HepG2 (cell line): ENCODE results near the gene PRKAR1B. TPM values are rescaled to one million over a fixed set of nuclear protein-coding genes. Genes with fewer than 3 reads are reported as not detected.

Experiments used
- CREM ChIP-seq, 2 experiments: sonication (generic) in 1 of 2; formaldehyde crosslinking in 1 of 2; IDR thresholded peaks; 2 replicates each; pipeline versions ENCODE4 v1.4.0 to v1.6.1; 2016 to 2020; ENCODE audit warnings: antibody characterized with exemption in 1 of 2, mild to moderate bottlenecking in 1 of 2, missing genetic modification reagents in 1 of 2
- MXI1 ChIP-seq: IDR thresholded peaks from 3 replicates; pipeline ENCODE4 v1.6.1; 2012; ENCODE audit warnings: low read depth, low read length, inconsistent platforms, borderline replicate concordance
- TEAD3 ChIP-seq: optimal IDR thresholded peaks from 2 replicates; pipeline ENCODE3; 2016; ENCODE audit warnings: borderline replicate concordance
- ZBTB42 ChIP-seq: sonication (generic); formaldehyde crosslinking; IDR thresholded peaks from 2 replicates; pipeline ENCODE4 v1.5.0; 2020; ENCODE audit warnings: mild to moderate bottlenecking, missing genetic modification reagents
- ZNF124 ChIP-seq: sonication (generic); formaldehyde crosslinking; IDR thresholded peaks from 2 replicates; pipeline ENCODE4 v1.4.0; 2020; ENCODE audit warnings: missing genetic modification reagents
- ZNF746 ChIP-seq: sonication (generic); formaldehyde crosslinking; IDR thresholded peaks from 2 replicates; pipeline ENCODE4 v1.8.0; 2022; ENCODE audit warnings: mild to moderate bottlenecking, missing genetic modification reagents
- polyA plus RNA-seq, 8 experiments: library from polyadenylated mRNA; depleted of rRNA in 3 of 8; stranded (reverse) in 7 of 8; unstranded in 1 of 8; fragments of >200 nt; fragmentation: Illumina TruSeq in 4 of 8; extraction: Trizol in 4 of 8; gene quantifications; 2 replicates each; pipeline versions ENCODE4 v1.2.1 to v1.2.3, GENCODE V29; 2011 to 2016; ENCODE audit warnings: low read depth in 4 of 8, missing spikeins in 1 of 8, mixed read lengths in 1 of 8; ENCODE audit not compliant: insufficient read depth in 1 of 8
- total RNA-seq, 5 experiments: library from RNA; depleted of rRNA; stranded (reverse); fragments of >200 nt; fragmentation: Illumina TruSeq; extraction: Trizol; gene quantifications; 2 replicates each; pipeline ENCODE4 v1.2.3, GENCODE V29; 2016; ENCODE audit warnings: low read depth in 1 of 5
- TF ChIP-seq, protein P1 (sequence below): sonication (generic); formaldehyde crosslinking; IDR thresholded peaks from one replicate; pipeline ENCODE4 v1.5.1; 2020; ENCODE audit warnings: mild to moderate bottlenecking, missing genetic modification reagents; ENCODE audit errors: not compliant biosample characterization
- TF ChIP-seq, protein P2 (sequence below): sonication (generic); formaldehyde crosslinking; IDR thresholded peaks from 2 replicates; pipeline ENCODE4 v1.8.1; 2023; ENCODE audit warnings: mild to moderate bottlenecking, missing genetic modification reagents
- TF ChIP-seq, protein P3 (sequence below): sonication (generic); formaldehyde crosslinking; IDR thresholded peaks from 2 replicates; pipeline ENCODE4 v1.4.0; 2020; ENCODE audit warnings: mild to moderate bottlenecking, missing genetic modification reagents
- TF ChIP-seq, protein P4 (sequence below): sonication (generic); formaldehyde crosslinking; IDR thresholded peaks from 2 replicates; pipeline ENCODE4 v1.8.0; 2022; ENCODE audit warnings: mild to moderate bottlenecking, missing genetic modification reagents, borderline replicate concordance
- TF ChIP-seq, protein P5 (sequence below): sonication (generic); formaldehyde crosslinking; IDR thresholded peaks from 2 replicates; pipeline ENCODE4 v1.4.0; 2020; ENCODE audit warnings: missing genetic modification reagents
- TF ChIP-seq, protein P6 (sequence below): IDR thresholded peaks from 2 replicates; pipeline ENCODE4 v1.6.1; 2016; ENCODE audit warnings: missing genetic modification reagents, missing compliant biosample characterization

PRKAR1B gene
- total and polyA plus RNA-seq, 2 of the 13 experiments (the other 11 are each of a cell fraction or from before 2014, with no cell fraction given) = 7.9 to 28.2 TPM

DNA sequence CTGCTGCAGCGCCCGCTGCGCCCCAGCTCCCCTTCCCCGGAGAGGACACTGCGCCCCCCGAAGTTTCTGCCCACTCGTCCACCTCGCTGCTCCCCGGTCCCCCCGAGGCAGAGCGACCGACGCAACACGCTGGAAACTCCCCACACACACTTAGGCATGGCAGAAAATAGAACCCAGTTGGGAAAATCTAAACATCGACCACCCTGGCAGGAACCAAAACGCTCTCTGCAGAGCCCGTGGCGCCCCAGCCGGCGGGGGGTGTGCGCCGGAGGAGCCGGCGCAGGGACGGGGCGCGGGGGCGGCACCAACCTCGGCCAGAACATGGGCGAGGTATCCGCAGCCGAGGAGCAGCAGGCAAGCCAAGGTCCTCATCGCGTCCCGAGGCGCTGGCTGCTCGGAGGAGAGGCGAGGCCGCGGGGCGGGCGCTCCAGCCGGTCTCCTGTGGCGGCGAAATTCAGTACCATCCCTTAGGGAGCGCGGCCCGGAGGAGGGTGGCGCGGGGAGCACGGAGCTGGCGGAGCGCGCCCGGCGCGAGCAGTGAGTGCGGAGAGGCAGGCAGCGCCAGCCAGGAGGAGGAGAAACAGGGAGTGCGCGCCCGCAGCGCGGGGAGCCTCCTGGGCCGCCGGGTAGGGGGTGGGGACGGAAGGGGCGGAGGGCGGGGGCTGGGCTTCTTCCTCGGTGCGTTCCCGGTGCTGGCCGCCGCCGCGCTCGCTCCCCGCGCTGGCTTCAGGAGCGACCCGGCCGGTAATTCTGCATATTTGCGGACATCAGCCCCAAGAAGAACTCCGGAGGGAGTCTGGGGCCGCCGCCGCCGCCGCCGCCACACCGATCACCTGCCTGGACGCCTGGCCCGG lies 208.2 kb downstream of the PRKAR1B start (continued):
- TF ChIP-seq, protein P1, sequence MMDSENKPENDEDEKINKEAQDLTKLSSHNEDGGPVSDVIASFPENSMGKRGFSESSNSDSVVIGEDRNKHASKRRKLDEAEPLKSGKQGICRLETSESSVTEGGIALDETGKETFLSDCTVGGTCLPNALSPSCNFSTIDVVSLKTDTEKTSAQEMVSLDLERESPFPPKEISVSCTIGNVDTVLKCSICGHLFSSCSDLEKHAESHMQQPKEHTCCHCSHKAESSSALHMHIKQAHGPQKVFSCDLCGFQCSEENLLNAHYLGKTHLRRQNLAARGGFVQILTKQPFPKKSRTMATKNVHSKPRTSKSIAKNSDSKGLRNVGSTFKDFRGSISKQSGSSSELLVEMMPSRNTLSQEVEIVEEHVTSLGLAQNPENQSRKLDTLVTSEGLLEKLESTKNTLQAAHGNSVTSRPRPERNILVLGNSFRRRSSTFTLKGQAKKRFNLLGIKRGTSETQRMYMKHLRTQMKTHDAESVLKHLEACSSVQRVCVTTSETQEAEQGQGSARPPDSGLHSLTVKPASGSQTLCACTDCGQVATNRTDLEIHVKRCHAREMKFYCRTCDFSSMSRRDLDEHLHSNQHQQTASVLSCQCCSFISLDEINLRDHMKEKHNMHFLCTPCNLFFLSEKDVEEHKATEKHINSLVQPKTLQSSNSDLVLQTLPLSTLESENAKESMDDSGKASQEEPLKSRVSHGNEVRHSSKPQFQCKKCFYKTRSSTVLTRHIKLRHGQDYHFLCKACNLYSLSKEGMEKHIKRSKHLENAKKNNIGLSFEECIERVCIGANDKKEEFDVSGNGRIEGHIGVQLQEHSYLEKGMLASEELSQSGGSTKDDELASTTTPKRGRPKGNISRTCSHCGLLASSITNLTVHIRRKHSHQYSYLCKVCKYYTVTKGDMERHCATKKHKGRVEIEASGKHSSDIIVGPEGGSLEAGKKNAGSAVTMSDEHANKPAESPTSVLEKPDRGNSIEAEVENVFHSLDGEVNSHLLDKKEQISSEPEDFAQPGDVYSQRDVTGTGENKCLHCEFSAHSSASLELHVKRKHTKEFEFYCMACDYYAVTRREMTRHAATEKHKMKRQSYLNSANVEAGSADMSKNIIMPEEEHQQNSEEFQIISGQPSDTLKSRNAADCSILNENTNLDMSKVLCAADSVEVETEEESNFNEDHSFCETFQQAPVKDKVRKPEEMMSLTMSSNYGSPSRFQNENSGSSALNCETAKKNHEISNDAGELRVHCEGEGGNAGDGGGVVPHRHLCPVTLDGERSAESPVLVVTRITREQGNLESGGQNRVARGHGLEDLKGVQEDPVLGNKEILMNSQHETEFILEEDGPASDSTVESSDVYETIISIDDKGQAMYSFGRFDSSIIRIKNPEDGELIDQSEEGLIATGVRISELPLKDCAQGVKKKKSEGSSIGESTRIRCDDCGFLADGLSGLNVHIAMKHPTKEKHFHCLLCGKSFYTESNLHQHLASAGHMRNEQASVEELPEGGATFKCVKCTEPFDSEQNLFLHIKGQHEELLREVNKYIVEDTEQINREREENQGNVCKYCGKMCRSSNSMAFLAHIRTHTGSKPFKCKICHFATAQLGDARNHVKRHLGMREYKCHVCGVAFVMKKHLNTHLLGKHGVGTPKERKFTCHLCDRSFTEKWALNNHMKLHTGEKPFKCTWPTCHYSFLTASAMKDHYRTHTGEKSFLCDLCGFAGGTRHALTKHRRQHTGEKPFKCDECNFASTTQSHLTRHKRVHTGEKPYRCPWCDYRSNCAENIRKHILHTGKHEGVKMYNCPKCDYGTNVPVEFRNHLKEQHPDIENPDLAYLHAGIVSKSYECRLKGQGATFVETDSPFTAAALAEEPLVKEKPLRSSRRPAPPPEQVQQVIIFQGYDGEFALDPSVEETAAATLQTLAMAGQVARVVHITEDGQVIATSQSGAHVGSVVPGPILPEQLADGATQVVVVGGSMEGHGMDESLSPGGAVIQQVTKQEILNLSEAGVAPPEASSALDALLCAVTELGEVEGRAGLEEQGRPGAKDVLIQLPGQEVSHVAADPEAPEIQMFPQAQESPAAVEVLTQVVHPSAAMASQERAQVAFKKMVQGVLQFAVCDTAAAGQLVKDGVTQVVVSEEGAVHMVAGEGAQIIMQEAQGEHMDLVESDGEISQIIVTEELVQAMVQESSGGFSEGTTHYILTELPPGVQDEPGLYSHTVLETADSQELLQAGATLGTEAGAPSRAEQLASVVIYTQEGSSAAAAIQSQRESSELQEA = no peak
- TF ChIP-seq, protein P2, sequence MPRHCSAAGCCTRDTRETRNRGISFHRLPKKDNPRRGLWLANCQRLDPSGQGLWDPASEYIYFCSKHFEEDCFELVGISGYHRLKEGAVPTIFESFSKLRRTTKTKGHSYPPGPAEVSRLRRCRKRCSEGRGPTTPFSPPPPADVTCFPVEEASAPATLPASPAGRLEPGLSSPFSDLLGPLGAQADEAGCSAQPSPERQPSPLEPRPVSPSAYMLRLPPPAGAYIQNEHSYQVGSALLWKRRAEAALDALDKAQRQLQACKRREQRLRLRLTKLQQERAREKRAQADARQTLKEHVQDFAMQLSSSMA = no peak
- TF ChIP-seq TEAD3 (CRISPR knock-in tag) = no peak
- TF ChIP-seq, protein P3, sequence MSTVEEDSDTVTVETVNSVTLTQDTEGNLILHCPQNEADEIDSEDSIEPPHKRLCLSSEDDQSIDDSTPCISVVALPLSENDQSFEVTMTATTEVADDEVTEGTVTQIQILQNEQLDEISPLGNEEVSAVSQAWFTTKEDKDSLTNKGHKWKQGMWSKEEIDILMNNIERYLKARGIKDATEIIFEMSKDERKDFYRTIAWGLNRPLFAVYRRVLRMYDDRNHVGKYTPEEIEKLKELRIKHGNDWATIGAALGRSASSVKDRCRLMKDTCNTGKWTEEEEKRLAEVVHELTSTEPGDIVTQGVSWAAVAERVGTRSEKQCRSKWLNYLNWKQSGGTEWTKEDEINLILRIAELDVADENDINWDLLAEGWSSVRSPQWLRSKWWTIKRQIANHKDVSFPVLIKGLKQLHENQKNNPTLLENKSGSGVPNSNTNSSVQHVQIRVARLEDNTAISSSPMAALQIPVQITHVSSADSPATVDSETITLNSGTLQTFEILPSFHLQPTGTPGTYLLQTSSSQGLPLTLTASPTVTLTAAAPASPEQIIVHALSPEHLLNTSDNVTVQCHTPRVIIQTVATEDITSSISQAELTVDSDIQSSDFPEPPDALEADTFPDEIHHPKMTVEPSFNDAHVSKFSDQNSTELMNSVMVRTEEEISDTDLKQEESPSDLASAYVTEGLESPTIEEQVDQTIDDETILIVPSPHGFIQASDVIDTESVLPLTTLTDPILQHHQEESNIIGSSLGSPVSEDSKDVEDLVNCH = no peak
- TF ChIP-seq ZNF746 (CRISPR knock-in tag) = no peak
- TF ChIP-seq, protein P4, sequence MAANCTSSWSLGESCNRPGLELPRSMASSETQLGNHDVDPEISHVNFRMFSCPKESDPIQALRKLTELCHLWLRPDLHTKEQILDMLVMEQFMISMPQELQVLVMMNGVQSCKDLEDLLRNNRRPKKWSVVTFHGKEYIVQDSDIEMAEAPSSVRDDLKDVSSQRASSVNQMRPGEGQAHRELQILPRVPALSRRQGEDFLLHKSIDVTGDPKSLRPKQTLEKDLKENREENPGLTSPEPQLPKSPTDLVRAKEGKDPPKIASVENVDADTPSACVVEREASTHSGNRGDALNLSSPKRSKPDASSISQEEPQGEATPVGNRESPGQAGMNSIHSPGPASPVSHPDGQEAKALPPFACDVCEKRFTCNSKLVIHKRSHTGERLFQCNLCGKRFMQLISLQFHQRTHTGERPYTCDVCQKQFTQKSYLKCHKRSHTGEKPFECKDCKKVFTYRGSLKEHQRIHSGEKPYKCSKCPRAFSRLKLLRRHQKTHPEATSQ (CRISPR knock-in tag) = no peak
- TF ChIP-seq CREM (IDR thresholded peaks at IDR 0.05) = no peak
- no peak for TF ChIP-seq CREM (CRISPR knock-in tag; IDR thresholded peaks at IDR 0.05)
- no peak for TF ChIP-seq ZBTB42 (CRISPR knock-in tag)
- no peak for TF ChIP-seq ZNF124 (CRISPR knock-in tag)
- TF ChIP-seq, protein P5, sequence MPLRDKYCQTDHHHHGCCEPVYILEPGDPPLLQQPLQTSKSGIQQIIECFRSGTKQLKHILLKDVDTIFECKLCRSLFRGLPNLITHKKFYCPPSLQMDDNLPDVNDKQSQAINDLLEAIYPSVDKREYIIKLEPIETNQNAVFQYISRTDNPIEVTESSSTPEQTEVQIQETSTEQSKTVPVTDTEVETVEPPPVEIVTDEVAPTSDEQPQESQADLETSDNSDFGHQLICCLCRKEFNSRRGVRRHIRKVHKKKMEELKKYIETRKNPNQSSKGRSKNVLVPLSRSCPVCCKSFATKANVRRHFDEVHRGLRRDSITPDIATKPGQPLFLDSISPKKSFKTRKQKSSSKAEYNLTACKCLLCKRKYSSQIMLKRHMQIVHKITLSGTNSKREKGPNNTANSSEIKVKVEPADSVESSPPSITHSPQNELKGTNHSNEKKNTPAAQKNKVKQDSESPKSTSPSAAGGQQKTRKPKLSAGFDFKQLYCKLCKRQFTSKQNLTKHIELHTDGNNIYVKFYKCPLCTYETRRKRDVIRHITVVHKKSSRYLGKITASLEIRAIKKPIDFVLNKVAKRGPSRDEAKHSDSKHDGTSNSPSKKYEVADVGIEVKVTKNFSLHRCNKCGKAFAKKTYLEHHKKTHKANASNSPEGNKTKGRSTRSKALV = peak; percentile 98
- TF ChIP-seq, protein P6, sequence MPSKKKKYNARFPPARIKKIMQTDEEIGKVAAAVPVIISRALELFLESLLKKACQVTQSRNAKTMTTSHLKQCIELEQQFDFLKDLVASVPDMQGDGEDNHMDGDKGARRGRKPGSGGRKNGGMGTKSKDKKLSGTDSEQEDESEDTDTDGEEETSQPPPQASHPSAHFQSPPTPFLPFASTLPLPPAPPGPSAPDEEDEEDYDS (CRISPR knock-in tag) = no peak
- TF ChIP-seq MXI1 = no peak
